Lower lobe of right lung (tissue), 2 donors: ENCODE results near the gene MRPS6. TPM values are rescaled to one million over a fixed set of nuclear protein-coding genes. Genes with fewer than 3 reads are reported as not detected.

Source experiments
- ATAC-seq, 2 donors: fragments of 200-7000 bp; cut with Tn5 transposase; one replicate each; pipeline ENCODE4 v1.9.1; 2020 to 2022; ENCODE audit warnings: mild to moderate bottlenecking in 2 of 2, moderate library complexity in 2 of 2
- DNase-seq: peaks from one replicate; pipeline ENCODE4 v3.0.0-alpha.2; 2020
- H3K27ac ChIP-seq: fragments of 200-600 bp; one replicate; pipeline ENCODE4 v1.8.0; 2022
- H3K27me3 ChIP-seq: fragments of 200-600 bp; one replicate; pipeline ENCODE4 v1.8.0; 2022; ENCODE audit warnings: low read depth
- H3K36me3 ChIP-seq: fragments of 200-600 bp; one replicate; pipeline ENCODE4 v1.8.0; 2022; ENCODE audit warnings: mild to moderate bottlenecking
- H3K4me1 ChIP-seq: fragments of 200-600 bp; one replicate; pipeline ENCODE4 v1.8.0; 2022
- H3K4me3 ChIP-seq: fragments of 200-600 bp; one replicate; pipeline ENCODE4 v1.8.0; 2022; ENCODE audit warnings: mild to moderate bottlenecking
- H3K9me3 ChIP-seq: fragments of 200-600 bp; one replicate; pipeline ENCODE4 v1.8.0; 2022
- CTCF ChIP-seq: fragments of 200-600 bp; IDR thresholded peaks from one replicate; pipeline ENCODE4 v1.8.0; 2022; ENCODE audit warnings: antibody characterized with exemption, mild to moderate bottlenecking
- intact Hi-C: fragments of 100-400 bp; cut with DNase I; formaldehyde crosslinking; loops from one replicate; pipeline ENCODE4 v1.11.0; 2022
- total RNA-seq: library from RNA; stranded (reverse); fragmentation: NEBNext Ultra II Directional; extraction: Animal tissue kit (Norgen Biotek cat#: 25700); gene quantifications from one replicate; pipeline ENCODE4 v1.2.1, GENCODE V29; 2021
- donor health status: DM: no; HTN: yes; CAD: no; lungs with severe emphysema.

The MRPS6 gene
- total RNA-seq, 1 donor from 2014 or later: 44.5 TPM

- no peak overlapping the region for H3K27ac ChIP-seq
- ATAC-seq: no peak
- no peaks in the 10 kb centered on the region for H3K36me3 ChIP-seq
- DNase-seq: no peak
- no peaks in the 10 kb centered on the region for H3K9me3 ChIP-seq
- H3K4me1 ChIP-seq: no peaks in the 10 kb centered on the region
- TF ChIP-seq CTCF: no peak
- H3K27me3 ChIP-seq: no peaks in the 10 kb centered on the region
- H3K4me3 ChIP-seq: no peak overlapping the region
- intact Hi-C loops: no loop called here
Observed at GRCh38 chr21:34055615-34056014, 17.8 kb upstream of the MRPS6 start.

GRCh38 chr21:34061983-34062382, 11.4 kb upstream of the MRPS6 start:
- H3K4me1 ChIP-seq: no peaks in the 10 kb centered on the region
- H3K36me3 ChIP-seq: no peaks in the 10 kb centered on the region
- H3K27ac ChIP-seq: no peak overlapping the region
- DNase-seq (no peak), ATAC-seq (no peak)
- intact Hi-C loops: no loop called here
- no peaks in the 10 kb centered on the region for H3K27me3 ChIP-seq
- H3K9me3 ChIP-seq: no peaks in the 10 kb centered on the region
- no peak for TF ChIP-seq CTCF
- H3K4me3 ChIP-seq: no peak overlapping the region

GRCh38 chr21:34065027-34065426, 8.4 kb upstream of the MRPS6 start:
- H3K9me3 ChIP-seq: no peaks in the 10 kb centered on the region
- DNase-seq (no peak), ATAC-seq (no peak)
- no peaks in the 10 kb centered on the region for H3K4me1 ChIP-seq
- no peak for TF ChIP-seq CTCF
- intact Hi-C loops: no loop called here
- no peak overlapping the region for H3K27ac ChIP-seq
- no peak overlapping the region for H3K4me3 ChIP-seq
- no peaks in the 10 kb centered on the region for H3K27me3 ChIP-seq
- no peaks in the 10 kb centered on the region for H3K36me3 ChIP-seq

GRCh38 chr21:34071683-34072082, 1.7 kb upstream of the MRPS6 start:
- Histone ChIP-seq H3K9me3 (no peaks in the 10 kb centered on the region), H3K36me3 (no peaks in the 10 kb centered on the region), H3K27ac (no peak overlapping the region), H3K27me3 (no peaks in the 10 kb centered on the region), H3K4me3 (no peak overlapping the region), H3K4me1 (peaks cover 22% of the 10 kb centered on the region)
- DNase-seq: no peak
- no peak for ATAC-seq
- no peak for TF ChIP-seq CTCF
- intact Hi-C loops: no loop called here

- H3K27ac ChIP-seq: peak overlapping the region; percentile 76
- intact Hi-C loops: no loop called here
- peak overlapping the region; percentile 73 for H3K4me3 ChIP-seq
- no peaks in the 10 kb centered on the region for H3K36me3 ChIP-seq
- H3K27me3 ChIP-seq: no peaks in the 10 kb centered on the region
- no peak for DNase-seq
- H3K9me3 ChIP-seq: no peaks in the 10 kb centered on the region
- H3K4me1 ChIP-seq: peaks cover 29% of the 10 kb centered on the region
- ATAC-seq: peak; percentile 58 to 61
- TF ChIP-seq CTCF: no peak
Observed at GRCh38 chr21:34072145-34073031, 990 bp upstream of the MRPS6 start.
